K562 (cell line): ENCODE data around the gene ALG9. TPM values are rescaled to one million over a fixed set of nuclear protein-coding genes. Genes with fewer than 3 reads are reported as not detected.

Source experiments
- ATAC-seq: fragments of 200-7000 bp; cut with Tn5 transposase; 3 replicates; pipeline ENCODE4 v1.9.1; 2020; ENCODE audit warnings: moderate library complexity
- BruUV-seq: library from RNA; stranded (reverse); fragments of 400-500 nt; replicated peaks from 2 replicates; lab custom pipeline; 2021; lab: Mats Ljungman, UMichigan
- CTCF ChIA-PET: fragments of 300-600 bp; formaldehyde crosslinking; extraction: SDS; loops from one replicate; lab custom pipeline; 2021; ENCODE audit warnings: low intra/inter-chr PET ratio; lab: Yijun Ruan, JAX
- POLR2A ChIA-PET: fragments of 300-600, 350-650 bp; sonication (Branson Sonifier 250); formaldehyde crosslinking; extraction: SDS; loops from one replicate; lab custom pipeline; 2021; ENCODE audit warnings: antibody characterized with exemption, inconsistent platforms; lab: Yijun Ruan, JAX
- DNase-seq, 4 experiments: peaks; one replicate each; pipeline versions ENCODE4 v3.0.0 to v3.0.0-alpha.2; 2011 to 2018; ENCODE audit warnings: low spot score in 3 of 4, mixed read lengths in 3 of 4; ENCODE audit errors: extremely low read depth in 1 of 4
- FAIRE-seq: peaks from 2 replicates; lab custom pipeline; 2011; peaks lifted over from hg19 to GRCh38; lab: Jason Lieb, UNC
- H2AFZ ChIP-seq: 2 replicates; pipeline ENCODE4 v1.6.0; 2011; ENCODE audit warnings: low read depth, low read length, control low read depth, inconsistent platforms
- H3K27ac ChIP-seq: fragments of 200-600 bp; 3 replicates; pipeline ENCODE4 v1.8.0; 2011; ENCODE audit warnings: low read depth, mild to moderate bottlenecking, control low read depth, inconsistent platforms, low read length, moderate library complexity, mixed read lengths; ENCODE audit errors: extremely low read depth
- H3K27me3 ChIP-seq, 2 experiments: fragments of 300-600 bp in 1 of 2; 2 replicates in 1 of 2; 3 replicates in 1 of 2; pipeline versions ENCODE4 v1.6.0 to v1.8.0; 2011; ENCODE audit warnings: inconsistent platforms in 2 of 2, low read length in 2 of 2, mild to moderate bottlenecking in 1 of 2, mixed read lengths in 1 of 2, moderate library complexity in 1 of 2; ENCODE audit not compliant: control insufficient read depth in 2 of 2, insufficient read depth in 2 of 2
- H3K36me3 ChIP-seq: fragments of 300-600 bp; 3 replicates; pipeline ENCODE4 v1.8.0; 2011; ENCODE audit warnings: mild to moderate bottlenecking, low read length, inconsistent platforms; ENCODE audit not compliant: control insufficient read depth, insufficient read depth
- H3K4me1 ChIP-seq, 2 experiments: fragments of 200-600 bp in 1 of 2; replicated peaks in 1 of 2; 2 replicates in 1 of 2; 3 replicates in 1 of 2; pipeline versions ENCODE4 v1.5.1 to v1.8.0; 2011; ENCODE audit warnings: inconsistent platforms in 2 of 2, low read length in 2 of 2, mild to moderate bottlenecking in 1 of 2, mixed read lengths in 1 of 2, moderate library complexity in 1 of 2; ENCODE audit not compliant: control insufficient read depth in 2 of 2, insufficient read depth in 2 of 2
- H3K4me2 ChIP-seq: 2 replicates; pipeline ENCODE4 v1.6.1; 2011; ENCODE audit warnings: low read length, control low read depth, inconsistent platforms, mixed read lengths; ENCODE audit not compliant: insufficient read depth
- H3K4me3 ChIP-seq: fragments of 200-600 bp; sonication (generic), shearing (Covaris generic); 2 replicates; pipeline ENCODE4 v1.5.1; 2016; ENCODE audit warnings: control low read depth, inconsistent platforms
- H3K79me2 ChIP-seq: fragments of 200-600 bp; 3 replicates; pipeline ENCODE4 v1.8.0; 2011; ENCODE audit warnings: low read length, inconsistent platforms; ENCODE audit not compliant: control insufficient read depth, insufficient read depth
- H3K9ac ChIP-seq, 2 experiments: 2 replicates each; pipeline versions ENCODE4 v1.6.0 to v1.6.1; 2011; ENCODE audit warnings: low read depth in 2 of 2, low read length in 2 of 2, control low read depth in 1 of 2, inconsistent platforms in 1 of 2, mild to moderate bottlenecking in 1 of 2, mixed read lengths in 1 of 2; ENCODE audit not compliant: insufficient read depth in 1 of 2
- H3K9me1 ChIP-seq: one replicate; pipeline ENCODE4 v1.6.0; 2011; ENCODE audit warnings: inconsistent platforms, mild to moderate bottlenecking, low read length, moderate library complexity; ENCODE audit not compliant: control insufficient read depth, insufficient read depth
- H3K9me3 ChIP-seq: replicated peaks from 2 replicates; pipeline ENCODE4 v1.5.1; 2011; ENCODE audit warnings: low read depth, low read length, inconsistent platforms; ENCODE audit not compliant: control insufficient read depth, insufficient read depth
- H4K20me1 ChIP-seq: replicated peaks from 2 replicates; pipeline ENCODE4 v1.6.1; 2011; ENCODE audit warnings: low read length, inconsistent platforms, mixed read lengths; ENCODE audit not compliant: control insufficient read depth, insufficient read depth
- CEBPB ChIP-seq: fragments of 450-650 bp; IDR thresholded peaks from 2 replicates; pipeline ENCODE4 v1.6.1; 2016; ENCODE audit warnings: missing genetic modification characterization, missing compliant biosample characterization
- CREBBP ChIP-seq: IDR thresholded peaks from one replicate; pipeline ENCODE4 v1.6.1; 2012; ENCODE audit warnings: low read depth, mild to moderate bottlenecking, control low read depth, inconsistent platforms, low read length
- HDGF ChIP-seq: fragments of 450-650 bp; IDR thresholded peaks from 2 replicates; pipeline ENCODE4 v1.6.1; 2016
- MCM2 ChIP-seq: fragments of 450-650 bp; IDR thresholded peaks from 2 replicates; pipeline ENCODE4 v1.6.1; 2017; ENCODE audit warnings: low read depth, mild to moderate bottlenecking
- MCM5 ChIP-seq: fragments of 450-650 bp; IDR thresholded peaks from 2 replicates; pipeline ENCODE4 v1.6.1; 2016; ENCODE audit warnings: low read depth
- MYBL2 ChIP-seq, 2 experiments: fragments of 450-650 bp in 1 of 2; sonication (generic) in 1 of 2; formaldehyde crosslinking in 1 of 2; IDR thresholded peaks; 2 replicates each; pipeline versions ENCODE4 v1.6.1 to v1.8.1; 2017 to 2022; ENCODE audit warnings: borderline replicate concordance in 1 of 2, inconsistent platforms in 1 of 2, low read depth in 1 of 2, mild to moderate bottlenecking in 1 of 2, missing genetic modification reagents in 1 of 2, moderate library complexity in 1 of 2
- NCOA1 ChIP-seq: fragments of 450-650 bp; IDR thresholded peaks from 2 replicates; pipeline ENCODE4 v1.6.1; 2016; ENCODE audit warnings: low read depth
- SIX5 ChIP-seq, 2 experiments: IDR thresholded peaks; 2 replicates each; pipeline ENCODE4 v1.6.1; 2011; ENCODE audit warnings: low read length in 2 of 2, borderline replicate concordance in 1 of 2, low read depth in 1 of 2, mild to moderate bottlenecking in 1 of 2, moderate library complexity in 1 of 2; ENCODE audit not compliant: insufficient read depth in 1 of 2
- SP1 ChIP-seq: sonication (generic); formaldehyde crosslinking; IDR thresholded peaks from 2 replicates; pipeline ENCODE4 v1.8.1; 2022; ENCODE audit warnings: mild to moderate bottlenecking, missing genetic modification reagents
- SPI1 ChIP-seq: IDR thresholded peaks from 2 replicates; pipeline ENCODE4 v1.6.1; 2011; ENCODE audit warnings: low read depth, low read length, control low read depth, borderline replicate concordance
- TBL1XR1 ChIP-seq, 2 experiments: IDR thresholded peaks; 2 replicates each; pipeline ENCODE4 v1.6.1; 2012; ENCODE audit warnings: improper control_type of control experiment in 2 of 2, low read length in 2 of 2, mild to moderate bottlenecking in 1 of 2
- ZFP30 ChIP-seq: fragments of 250-450 bp; sonication (Bioruptor Pico); IDR thresholded peaks from 2 replicates; pipeline ENCODE4 v1.8.0; 2022; ENCODE audit warnings: moderate library complexity, mild to moderate bottlenecking, inconsistent platforms, borderline replicate concordance
- ZKSCAN1 ChIP-seq: fragments of 150-350 bp; IDR thresholded peaks from 2 replicates; pipeline ENCODE4 v1.6.1; 2016; ENCODE audit warnings: low read depth, low read length
- WGBS: fragments of 100-300 bp; shearing (Covaris generic); methylation state at CpG from one replicate; pipeline ENCODE4 v1.1.6; 2016; ENCODE audit warnings: low coverage, mixed read lengths; ENCODE audit not compliant: insufficient coverage; ENCODE audit errors: missing lambda C conversion rate; 5-methylcytosine and 5-hydroxymethylcytosine counted together
- in situ Hi-C: fragments of 300-500 bp; cut with MboI; formaldehyde crosslinking; loops from 4 replicates; pipeline ENCODE4 v1.15.0; 2018; ENCODE audit warnings: inconsistent platforms, mixed read lengths
- intact Hi-C: fragments of 100-400 bp; cut with micrococcal nuclease; formaldehyde crosslinking; loops from 2 replicates; pipeline ENCODE4 v1.14.2; 2022
- polyA plus RNA-seq, 8 experiments: library from polyadenylated mRNA; depleted of rRNA in 4 of 8; stranded (reverse) in 5 of 8; unstranded in 3 of 8; fragments of >200 nt; fragmentation: Nextera tagmentation in 2 of 8; fragmentation: Illumina TruSeq in 1 of 8; extraction: Ambion mirVana in 2 of 8; extraction: Trizol in 1 of 8; gene quantifications; 2 replicates each; pipeline versions ENCODE4 v1.2.1 to v1.2.3, GENCODE V29; 2011 to 2014; ENCODE audit warnings: inconsistent platforms in 1 of 8, missing spikeins in 1 of 8
- total RNA-seq, 7 experiments: library from RNA; depleted of rRNA in 6 of 7; stranded (reverse); fragments of >200 nt in 6 of 7; fragmentation: Illumina TruSeq in 2 of 7; extraction: Trizol in 2 of 7; gene quantifications; 2 replicates each; pipeline versions ENCODE4 v1.2.1 to v1.2.3, GENCODE V29; 2011 to 2021; ENCODE audit warnings: low replicate concordance in 1 of 7
- TF ChIP-seq, protein P1 (sequence below): fragments of 250-450 bp; sonication (Bioruptor Pico); IDR thresholded peaks from 2 replicates; pipeline ENCODE4 v1.4.0; 2020

Gene ALG9
- total and polyA plus RNA-seq, 9 of the 15 experiments (the other 6 are each of a cell fraction or from before 2014, with no cell fraction given): 11.5 to 40.5 (median 24.9) TPM

DNA sequence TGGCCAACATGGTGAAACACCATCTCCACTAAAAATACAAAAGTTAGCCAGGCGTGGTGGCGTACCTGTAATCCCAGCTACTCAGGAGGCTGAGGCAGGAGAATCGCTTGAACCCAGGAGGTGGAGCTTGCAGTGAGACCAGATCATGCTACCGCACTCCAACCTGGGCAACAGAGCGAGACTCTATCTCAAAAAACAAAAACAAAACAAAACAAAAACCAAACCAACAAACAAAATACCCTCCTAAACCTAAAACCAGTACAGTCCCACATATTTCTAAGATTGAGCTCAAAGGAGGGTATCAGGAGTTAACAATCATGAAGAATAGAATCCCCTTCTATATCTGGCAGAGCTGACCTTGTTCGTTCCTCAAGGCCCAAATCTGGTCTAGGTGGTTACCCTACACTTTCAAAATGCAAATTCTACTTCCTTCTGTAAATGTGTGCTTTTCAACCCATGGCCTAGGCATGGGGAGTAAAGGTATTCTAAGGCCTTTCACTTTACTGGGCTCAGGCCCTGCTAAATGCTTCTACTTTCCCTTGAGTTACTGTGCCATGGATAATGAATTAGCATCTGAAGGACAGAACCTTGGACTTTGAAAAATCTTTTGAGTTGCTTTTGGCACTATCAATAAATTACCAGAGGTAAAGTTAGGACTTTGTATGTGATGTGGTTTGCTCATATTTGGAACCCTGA is 94.8 kb downstream of the ALG9 start:
- TF ChIP-seq HDGF: no peak
- no peak for TF ChIP-seq MCM2
- TF ChIP-seq SIX5 (IDR thresholded peaks at IDR 0.05; ENCODE audit: borderline replicate concordance in 1 of 2, insufficient read depth in 1 of 2, low read depth in 1 of 2, low read length in 2 of 2): no peak
- TF ChIP-seq CREBBP: no peak
- no peak for TF ChIP-seq MYBL2 (IDR thresholded peaks at IDR 0.05; ENCODE audit: low read depth)
- TF ChIP-seq MYBL2 (CRISPR knock-in tag; IDR thresholded peaks at IDR 0.05; ENCODE audit: borderline replicate concordance): no peak
- TF ChIP-seq SP1: no peak
- TF ChIP-seq CEBPB: no peak
- no peak for TF ChIP-seq NCOA1
- TF ChIP-seq, protein P1, sequence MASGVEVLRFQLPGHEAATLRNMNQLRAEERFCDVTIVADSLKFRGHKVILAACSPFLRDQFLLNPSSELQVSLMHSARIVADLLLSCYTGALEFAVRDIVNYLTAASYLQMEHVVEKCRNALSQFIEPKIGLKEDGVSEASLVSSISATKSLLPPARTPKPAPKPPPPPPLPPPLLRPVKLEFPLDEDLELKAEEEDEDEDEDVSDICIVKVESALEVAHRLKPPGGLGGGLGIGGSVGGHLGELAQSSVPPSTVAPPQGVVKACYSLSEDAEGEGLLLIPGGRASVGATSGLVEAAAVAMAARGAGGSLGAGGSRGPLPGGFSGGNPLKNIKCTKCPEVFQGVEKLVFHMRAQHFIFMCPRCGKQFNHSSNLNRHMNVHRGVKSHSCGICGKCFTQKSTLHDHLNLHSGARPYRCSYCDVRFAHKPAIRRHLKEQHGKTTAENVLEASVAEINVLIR (CRISPR knock-in tag): no peak
- TF ChIP-seq MCM5: no peak
- TF ChIP-seq SPI1: no peak
- TF ChIP-seq TBL1XR1 (IDR thresholded peaks at IDR 0.05; ENCODE audit: low read length in 2 of 2): no peak
- TF ChIP-seq ZKSCAN1: no peak
- TF ChIP-seq ZFP30 (CRISPR knock-in tag): no peak
- H3K27ac ChIP-seq: no peak overlapping the region
- H3K27me3 ChIP-seq: no peaks in the 10 kb centered on the region
- intact Hi-C loops (loop anchor here (1.0 kb wide), 5 partner anchors 65 to 322 kb away; partner anchors contain the start of gene SIK2), in situ Hi-C loops (loop anchor here (5.0 kb wide), 1 partner anchor 174 kb away; the partner anchor contains the start of gene SIK2)
- DNase-seq (no peak), FAIRE-seq (no peak), ATAC-seq (no peak; the same call in 2 of the 3 replicates)
- no peaks in the 10 kb centered on the region for H3K36me3 ChIP-seq
- POLR2A ChIA-PET: interaction anchor here (0.5 to 1.2 kb wide), 8 partner anchors 9 to 189 kb away, joined by 3 to 4 read pairs (median 3); no protein-coding TSS in a partner anchor
- H2AFZ ChIP-seq: no peak overlapping the region
- H3K79me2 ChIP-seq: no peaks in the 10 kb centered on the region
- no peak overlapping the region for H3K4me3 ChIP-seq
- H3K4me1 ChIP-seq: no peaks in the 10 kb centered on the region
- CTCF ChIA-PET: interaction anchor here (1.0 to 3.8 kb wide), 6 partner anchors 65 to 322 kb away, joined by 3 to 38 read pairs (median 16); partner anchors contain the start of gene SIK2
- no peaks in the 10 kb centered on the region for H3K9me1 ChIP-seq
- no peaks in the 10 kb centered on the region for H4K20me1 ChIP-seq
- no TSS peak for BruUV-seq
- no peaks in the 10 kb centered on the region for H3K9me3 ChIP-seq
- no peak overlapping the region for H3K9ac ChIP-seq
- no peak overlapping the region for H3K4me2 ChIP-seq
- 57% methylated on average over 6 of the region's 6 CpGs for whole genome bisulfite sequencing
